ENCODE data around the gene ANKRD9. TPM values are rescaled to one million over a fixed set of nuclear protein-coding genes. Genes with fewer than 3 reads are reported as not detected.

ANKRD9 gene
- total RNA-seq, 1 experiment from 2014 or later, result 29.8 TPM

GRCh38 chr14:102495491-102496330 lies 13.9 kb downstream of the ANKRD9 start:
- Histone ChIP-seq H2AK5ac (ENCODE audit: insufficient read length, low read length) (no peak overlapping the region), H3K4me1 (ENCODE audit: insufficient read depth, low read length) (no peaks in the 10 kb centered on the region), H3K79me2 (ENCODE audit: insufficient read depth, low read length) (no peaks in the 10 kb centered on the region), H3K27me3 (ENCODE audit: insufficient read depth, low read length) (no peaks in the 10 kb centered on the region), H2BK120ac (ENCODE audit: low read depth, low read length, poor library complexity, severe bottlenecking) (no peak overlapping the region), H2BK15ac (ENCODE audit: low read depth, low read length) (no peak overlapping the region), H3K23me2 (ENCODE audit: insufficient read length, low read depth, low read length, poor library complexity, severe bottlenecking) (no peaks in the 10 kb centered on the region), H3K9me3 (ENCODE audit: control insufficient read depth, low read depth, low read length) (no peaks in the 10 kb centered on the region), H2BK12ac (ENCODE audit: insufficient read length, low read depth, low read length) (no peak overlapping the region), H3K9ac (ENCODE audit: extremely low read depth, insufficient read length, low read length) (no peak overlapping the region), H3K23ac (ENCODE audit: insufficient read length, low read depth, low read length) (no peak overlapping the region), H3K79me1 (ENCODE audit: insufficient read depth, low read depth, low read length, poor library complexity, severe bottlenecking) (no peaks in the 10 kb centered on the region), H3K14ac (ENCODE audit: insufficient read depth, low read length) (no peak overlapping the region; the same call in 1 of the 2 replicates), H3K4me2 (ENCODE audit: insufficient read depth, insufficient read length, low read length) (no peak overlapping the region), H2BK5ac (ENCODE audit: insufficient read length, low read length) (no peak overlapping the region), H4K20me1 (ENCODE audit: control insufficient read depth, insufficient read depth, insufficient read length) (no peaks in the 10 kb centered on the region), H3T11ph (ENCODE audit: low read length) (no peak overlapping the region), H4K5ac (ENCODE audit: insufficient read length, low read depth, low read length) (no peak overlapping the region), H4K91ac (ENCODE audit: insufficient read length, low read depth, low read length) (no peak overlapping the region), H3K27ac (ENCODE audit: insufficient read length, low read depth, low read length) (no peak overlapping the region), H3K56ac (ENCODE audit: insufficient read length, low read depth, low read length) (no peak overlapping the region), H2AFZ (ENCODE audit: low read length) (no peak overlapping the region), H3K18ac (ENCODE audit: insufficient read length, low read depth, low read length) (no peak overlapping the region), H4K8ac (replicated peaks; ENCODE audit: insufficient read length, low read depth, low read length) (no peak overlapping the region), H3K4ac (ENCODE audit: low read depth, low read length) (no peak overlapping the region), H2BK20ac (ENCODE audit: low read depth, low read length, poor library complexity, severe bottlenecking) (no peak overlapping the region)
- Mint-ChIP-seq H3K4me1 (peaks cover 0 to 3% of the 10 kb centered on the region in 2 experiments; a peak in 1 of 4 replicates), H3K9me3 (no peaks in the 10 kb centered on the region; a peak in 1 of 5 replicates), H3K27me3 (ENCODE audit: low read depth) (peaks cover 1% of the 10 kb centered on the region; the same call in 1 of the 2 replicates), H3K27ac (peak overlapping the region in 1 of 3 experiments; percentile 57; a peak in 1 of 7 replicates), H3K4me3 (peak overlapping the region in 1 of 2 experiments; percentile 16; a peak in 1 of 5 replicates), H3K36me3 (ENCODE audit: insufficient read depth in 1 of 3, low read depth in 3 of 3) (peaks cover 6 to 9% (median 7%) of the 10 kb centered on the region in 3 experiments; a peak in 5 of 7 replicates)
- no peak for DNase-seq
- no CpG with 5 or more reads among the region's 26 CpGs for WGBS (ENCODE audit: extremely low coverage, insufficient read length, low lambda C conversion rate)
- TF ChIP-seq CTCF (conservative IDR thresholded peaks at IDR 0.05), result no peak

Data from H9 (cell line).